ENCODE results near the gene CDKAL1. TPM values are rescaled to one million over a fixed set of nuclear protein-coding genes. Genes with fewer than 3 reads are reported as not detected.

The CDKAL1 gene
- total RNA-seq, 1 experiment from 2014 or later: 20.6 TPM

GRCh38 chr6:21133901-21134300, 599.6 kb downstream of the CDKAL1 start:
- ChIA-PET CTCF (interaction anchor here (0.6 kb wide), 1 partner anchor 468 kb away, joined by 3 read pairs; no protein-coding TSS in a partner anchor), POLR2A (interaction anchor here (1.2 kb wide), 1 partner anchor 459 kb away, joined by 3 read pairs; the partner anchor contains the start of gene SOX4)
- no peak for TF ChIP-seq STAT6 (CRISPR knock-in tag; conservative IDR thresholded peaks at IDR 0.05; ENCODE audit: low read depth)
- TF ChIP-seq ZMAT4 (CRISPR knock-in tag; IDR thresholded peaks at IDR 0.05): no peak
- TF ChIP-seq IRF1 (CRISPR knock-in tag; IDR thresholded peaks at IDR 0.05): no peak
- TF ChIP-seq ATF3 (CRISPR knock-in tag; conservative IDR thresholded peaks at IDR 0.05): no peak
- TF ChIP-seq PREB (CRISPR knock-in tag; IDR thresholded peaks at IDR 0.05; ENCODE audit: borderline replicate concordance): no peak
- H3K27ac Mint-ChIP-seq: no peak overlapping the region; the same call in 1 of the 2 replicates
- DNase-seq (ENCODE audit: low spot score) (no peak), ATAC-seq (no peak; the same call in 1 of the 2 replicates)
- peaks cover 82% of the 10 kb centered on the region for H3K4me1 Mint-ChIP-seq
- H3K4me3 Mint-ChIP-seq: no peak overlapping the region
- H3K36me3 Mint-ChIP-seq: no peaks in the 10 kb centered on the region
- H3K9me3 Mint-ChIP-seq: no peaks in the 10 kb centered on the region
- no peaks in the 10 kb centered on the region for H3K27me3 Mint-ChIP-seq (ENCODE audit: low read depth)

GRCh38 chr6:21134356-21134755, 600.1 kb downstream of the CDKAL1 start:
- ATAC-seq (no peak), DNase-seq (ENCODE audit: low spot score) (no peak)
- H3K27ac Mint-ChIP-seq: no peak overlapping the region
- no peaks in the 10 kb centered on the region for H3K9me3 Mint-ChIP-seq
- H3K27me3 Mint-ChIP-seq (ENCODE audit: low read depth): no peaks in the 10 kb centered on the region
- TF ChIP-seq USF2 (CRISPR knock-in tag; IDR thresholded peaks at IDR 0.05): no peak
- ChIA-PET POLR2A (no interaction called here), CTCF (no interaction called here)
- H3K4me1 Mint-ChIP-seq: peaks cover 84% of the 10 kb centered on the region
- no peaks in the 10 kb centered on the region for H3K36me3 Mint-ChIP-seq
- H3K4me3 Mint-ChIP-seq: no peak overlapping the region

- ChIA-PET CTCF (no interaction called here), POLR2A (no interaction called here)
- Mint-ChIP-seq H3K27ac (no peak overlapping the region), H3K27me3 (ENCODE audit: low read depth) (no peaks in the 10 kb centered on the region), H3K4me1 (peaks cover 77% of the 10 kb centered on the region), H3K36me3 (no peaks in the 10 kb centered on the region), H3K9me3 (no peaks in the 10 kb centered on the region), H3K4me3 (no peak overlapping the region)
- DNase-seq (ENCODE audit: low spot score): no peak
- no peak for ATAC-seq
- TF ChIP-seq ZNF416 (CRISPR knock-in tag; IDR thresholded peaks at IDR 0.05) (no peak), ATF2 (CRISPR knock-in tag; IDR thresholded peaks at IDR 0.05; ENCODE audit: borderline replicate concordance, low read depth) (no peak), TP53 (CRISPR knock-in tag; IDR thresholded peaks at IDR 0.05) (no peak), ZNF281 (CRISPR knock-in tag; IDR thresholded peaks at IDR 0.05) (no peak), HMGXB4 (CRISPR knock-in tag; IDR thresholded peaks at IDR 0.05) (no peak), E2F5 (CRISPR knock-in tag; IDR thresholded peaks at IDR 0.05) (no peak), NR3C1 (CRISPR knock-in tag; conservative IDR thresholded peaks at IDR 0.05; ENCODE audit: low read depth) (no peak), HMGA2 (CRISPR knock-in tag; IDR thresholded peaks at IDR 0.05) (no peak), JAZF1 (CRISPR knock-in tag; IDR thresholded peaks at IDR 0.05) (no peak)
These were observed 601.3 kb downstream of the CDKAL1 start for GRCh38 chr6:21135484-21136013.
